Lung microvascular endothelial cell (primary cell): Measurements from ENCODE around the gene NLRP9. TPM values are rescaled to one million over a fixed set of nuclear protein-coding genes. Genes with fewer than 3 reads are reported as not detected.
"Not testable (repeated sequence)": the region's sequence is repeated elsewhere in the genome, so short reads cannot be mapped to it uniquely, and the experiment has no call there.

Experiments
- DNase-seq, 2 donors: peaks; one replicate each; pipeline versions ENCODE4 v3.0.0 to v3.0.0-alpha.2; 2010; ENCODE audit warnings: low read depth in 2 of 2
- total RNA-seq: library from RNA; depleted of rRNA; stranded (reverse); fragments of >200 nt; gene quantifications from 2 replicates; pipeline ENCODE4 v1.2.1, GENCODE V29; 2014

The NLRP9 gene
- not detected in 2 replicates for total RNA-seq

- DNase-seq: no peak
Observed at GRCh38 chr19:55738302-55738701, at the start of gene NLRP9. TSS of gene NLRP9 (minus strand) at chr19:55738402. CDS start at chr19:55738374, 28 bp downstream.

GRCh38 chr19:55781112-55781511 is 42.9 kb upstream of the NLRP9 start:
- DNase-seq: no peak

GRCh38 chr19:55778331-55778730 is 40.1 kb upstream of the NLRP9 start:
- no peak for DNase-seq

- no peak for DNase-seq
Observed at GRCh38 chr19:55777528-55777927, 39.3 kb upstream of the NLRP9 start.

- not testable (repeated sequence) for DNase-seq
Observed at GRCh38 chr19:55769632-55770031, 31.4 kb upstream of the NLRP9 start.

- not testable (repeated sequence) for DNase-seq
Observed at GRCh38 chr19:55768818-55769217, 30.6 kb upstream of the NLRP9 start, which contains the start of gene RFPL4AL1. TSS of gene RFPL4AL1 (plus strand) at chr19:55769118. CDS start at chr19:55771805, 2,687 bp downstream.

- peak in 1 of 2 donors; percentile 2 for DNase-seq
Observed at GRCh38 chr19:55766466-55766865, 28.3 kb upstream of the NLRP9 start.

GRCh38 chr19:55758797-55759196 is 20.6 kb upstream of the NLRP9 start, which contains the start of gene RFPL4A:
TSS of gene RFPL4A (plus strand) at chr19:55759097. CDS start at chr19:55761801, 2,704 bp downstream.
- DNase-seq: not testable (repeated sequence)

GRCh38 chr19:55756808-55757207 is 18.6 kb upstream of the NLRP9 start:
- DNase-seq: not testable (repeated sequence)

GRCh38 chr19:55753401-55753800 is 15.2 kb upstream of the NLRP9 start:
- DNase-seq: no peak

- no peak for DNase-seq
Observed at GRCh38 chr19:55750715-55751114, 12.5 kb upstream of the NLRP9 start.

- not testable (repeated sequence) for DNase-seq
Observed at GRCh38 chr19:55730378-55730777, 7.8 kb downstream of the NLRP9 start.

- DNase-seq: no peak
Observed at GRCh38 chr19:55723491-55723890, 14.7 kb downstream of the NLRP9 start.

GRCh38 chr19:55720801-55721200 is 17.4 kb downstream of the NLRP9 start:
- no peak for DNase-seq

- no peak for DNase-seq
Observed at GRCh38 chr19:55720214-55720746, 17.9 kb downstream of the NLRP9 start.

GRCh38 chr19:55717879-55718711 is 20.1 kb downstream of the NLRP9 start:
- DNase-seq: not testable (repeated sequence)

- no peak for DNase-seq
Observed at GRCh38 chr19:55717251-55717650, 21.0 kb downstream of the NLRP9 start.

GRCh38 chr19:55716531-55716930 is 21.7 kb downstream of the NLRP9 start:
- no peak for DNase-seq

- no peak for DNase-seq
Observed at GRCh38 chr19:55712804-55713631, 25.2 kb downstream of the NLRP9 start.

- no peak for DNase-seq
Observed at GRCh38 chr19:55711719-55712118, 26.5 kb downstream of the NLRP9 start.

- no peak for DNase-seq
Observed at GRCh38 chr19:55705972-55706371, 32.2 kb downstream of the NLRP9 start.
